ENCODE measurements around the gene OR6B1.
"Not testable (repeated sequence)": the region's sequence is repeated elsewhere in the genome, so short reads cannot be mapped to it uniquely, and the experiment has no call there.

The OR6B1 gene

GRCh38 chr7:144032985-144033709 lies 33.0 kb downstream of the OR6B1 start:
- no peak overlapping the region for H3K4me3 ChIP-seq (ENCODE audit: low read depth, low read length)
- no peak for DNase-seq (ENCODE audit: low read depth)

GRCh38 chr7:144035385-144035784 lies 35.3 kb downstream of the OR6B1 start:
- DNase-seq (ENCODE audit: low read depth) = no peak
- no peak overlapping the region for H3K4me3 ChIP-seq (ENCODE audit: low read depth, low read length)

GRCh38 chr7:144036302-144036885 lies 36.3 kb downstream of the OR6B1 start:
- H3K4me3 ChIP-seq (ENCODE audit: low read depth, low read length) = no peak overlapping the region

GRCh38 chr7:144037414-144038035 lies 37.4 kb downstream of the OR6B1 start:
- H3K4me3 ChIP-seq (ENCODE audit: low read depth, low read length) = no peak overlapping the region
- DNase-seq (ENCODE audit: low read depth) = no peak

More at GRCh38 chr7:144036302-144036885, 36.3 kb downstream of the OR6B1 start:
- no peak for DNase-seq (ENCODE audit: low read depth)

GRCh38 chr7:144038887-144039286 lies 38.8 kb downstream of the OR6B1 start:
- DNase-seq (ENCODE audit: low read depth) = no peak

GRCh38 chr7:144048648-144049047 lies 48.5 kb downstream of the OR6B1 start, which contains the start of gene OR2A5:
Gene OR2A5, plus strand, starts transcription at chr7:144048948. Its CDS starts 1,454 bp downstream, at chr7:144050402.
- DNase-seq (ENCODE audit: low read depth) = no peak
- no peak within 1 kb of the TSS for H3K4me3 ChIP-seq (ENCODE audit: low read depth, low read length)

More at GRCh38 chr7:144038887-144039286, 38.8 kb downstream of the OR6B1 start:
- H3K4me3 ChIP-seq (ENCODE audit: low read depth, low read length) = no peak overlapping the region

GRCh38 chr7:144049491-144049890 lies 49.4 kb downstream of the OR6B1 start:
- H3K4me3 ChIP-seq (ENCODE audit: low read depth, low read length) = no peak overlapping the region

GRCh38 chr7:144050093-144050492 lies 50.0 kb downstream of the OR6B1 start:
- DNase-seq (ENCODE audit: low read depth) = no peak

More at GRCh38 chr7:144049491-144049890, 49.4 kb downstream of the OR6B1 start:
- no peak for DNase-seq (ENCODE audit: low read depth)

GRCh38 chr7:144050884-144051283 lies 50.8 kb downstream of the OR6B1 start:
- not testable (repeated sequence) for H3K4me3 ChIP-seq (ENCODE audit: low read depth, low read length); DNase-seq (ENCODE audit: low read depth)

More at GRCh38 chr7:144050093-144050492, 50.0 kb downstream of the OR6B1 start:
- no peak overlapping the region for H3K4me3 ChIP-seq (ENCODE audit: low read depth, low read length)

- DNase-seq (ENCODE audit: low read depth) = no peak
Observed at GRCh38 chr7:144057954-144058353, 57.8 kb downstream of the OR6B1 start.

More at GRCh38 chr7:144057954-144058353, 57.8 kb downstream of the OR6B1 start:
- H3K4me3 ChIP-seq (ENCODE audit: low read depth, low read length) = no peak overlapping the region

All from skeletal muscle cell (primary cell).